Measurements from ENCODE around the gene TTC13. TPM values are rescaled to one million over a fixed set of nuclear protein-coding genes. Genes with fewer than 3 reads are reported as not detected.

Gene TTC13
- total and polyA plus RNA-seq, 8 donors = 15.2 to 29.4 (median 24.4) TPM

DNA sequence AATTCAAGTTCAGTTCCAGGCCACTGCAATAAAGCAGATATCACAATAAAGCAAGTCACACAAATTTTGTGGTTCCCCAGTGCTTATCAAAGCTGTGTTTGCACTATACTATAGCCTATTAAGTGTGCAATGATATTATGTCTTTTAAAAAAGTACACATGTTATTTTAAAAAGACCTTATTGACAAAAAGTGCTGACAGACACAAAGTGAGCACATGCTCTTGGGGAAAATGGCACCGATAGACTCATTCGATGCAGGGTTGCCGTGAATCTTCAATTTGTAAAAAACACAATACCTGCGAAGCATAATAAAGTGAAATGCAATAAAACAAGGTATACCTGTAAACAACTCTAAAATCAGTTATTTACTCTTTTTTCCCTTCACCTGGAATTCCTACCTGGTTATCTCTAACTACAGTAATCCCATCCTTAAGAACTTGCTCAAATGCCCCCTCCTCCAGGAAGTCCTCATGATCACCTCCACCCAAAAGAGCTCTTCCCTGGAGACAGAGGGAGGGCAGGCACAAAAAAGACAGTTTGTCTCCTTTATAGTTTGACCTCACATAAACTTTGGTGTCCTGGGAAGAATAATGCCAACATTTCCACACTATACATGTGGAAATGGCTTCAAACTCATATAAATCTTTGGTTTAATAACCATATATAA is 100.6 kb downstream of the TTC13 start:
- intact Hi-C loops (cut with DNase I) = no loop called here
- no peak overlapping the region for H3K4me3 ChIP-seq
- H3K27me3 ChIP-seq = peaks cover 0 to 40% of the 10 kb centered on the region in 2 donors
- DNase-seq (no peak), ATAC-seq (no peak)
- H3K27ac ChIP-seq = no peak overlapping the region
- no peaks in the 10 kb centered on the region for H3K36me3 ChIP-seq
- no peaks in the 10 kb centered on the region for H3K4me1 ChIP-seq
- no peaks in the 10 kb centered on the region for H3K9me3 ChIP-seq
- TF ChIP-seq, protein P1, sequence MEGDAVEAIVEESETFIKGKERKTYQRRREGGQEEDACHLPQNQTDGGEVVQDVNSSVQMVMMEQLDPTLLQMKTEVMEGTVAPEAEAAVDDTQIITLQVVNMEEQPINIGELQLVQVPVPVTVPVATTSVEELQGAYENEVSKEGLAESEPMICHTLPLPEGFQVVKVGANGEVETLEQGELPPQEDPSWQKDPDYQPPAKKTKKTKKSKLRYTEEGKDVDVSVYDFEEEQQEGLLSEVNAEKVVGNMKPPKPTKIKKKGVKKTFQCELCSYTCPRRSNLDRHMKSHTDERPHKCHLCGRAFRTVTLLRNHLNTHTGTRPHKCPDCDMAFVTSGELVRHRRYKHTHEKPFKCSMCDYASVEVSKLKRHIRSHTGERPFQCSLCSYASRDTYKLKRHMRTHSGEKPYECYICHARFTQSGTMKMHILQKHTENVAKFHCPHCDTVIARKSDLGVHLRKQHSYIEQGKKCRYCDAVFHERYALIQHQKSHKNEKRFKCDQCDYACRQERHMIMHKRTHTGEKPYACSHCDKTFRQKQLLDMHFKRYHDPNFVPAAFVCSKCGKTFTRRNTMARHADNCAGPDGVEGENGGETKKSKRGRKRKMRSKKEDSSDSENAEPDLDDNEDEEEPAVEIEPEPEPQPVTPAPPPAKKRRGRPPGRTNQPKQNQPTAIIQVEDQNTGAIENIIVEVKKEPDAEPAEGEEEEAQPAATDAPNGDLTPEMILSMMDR (IDR thresholded peaks at IDR 0.05) = no peak

DNA sequence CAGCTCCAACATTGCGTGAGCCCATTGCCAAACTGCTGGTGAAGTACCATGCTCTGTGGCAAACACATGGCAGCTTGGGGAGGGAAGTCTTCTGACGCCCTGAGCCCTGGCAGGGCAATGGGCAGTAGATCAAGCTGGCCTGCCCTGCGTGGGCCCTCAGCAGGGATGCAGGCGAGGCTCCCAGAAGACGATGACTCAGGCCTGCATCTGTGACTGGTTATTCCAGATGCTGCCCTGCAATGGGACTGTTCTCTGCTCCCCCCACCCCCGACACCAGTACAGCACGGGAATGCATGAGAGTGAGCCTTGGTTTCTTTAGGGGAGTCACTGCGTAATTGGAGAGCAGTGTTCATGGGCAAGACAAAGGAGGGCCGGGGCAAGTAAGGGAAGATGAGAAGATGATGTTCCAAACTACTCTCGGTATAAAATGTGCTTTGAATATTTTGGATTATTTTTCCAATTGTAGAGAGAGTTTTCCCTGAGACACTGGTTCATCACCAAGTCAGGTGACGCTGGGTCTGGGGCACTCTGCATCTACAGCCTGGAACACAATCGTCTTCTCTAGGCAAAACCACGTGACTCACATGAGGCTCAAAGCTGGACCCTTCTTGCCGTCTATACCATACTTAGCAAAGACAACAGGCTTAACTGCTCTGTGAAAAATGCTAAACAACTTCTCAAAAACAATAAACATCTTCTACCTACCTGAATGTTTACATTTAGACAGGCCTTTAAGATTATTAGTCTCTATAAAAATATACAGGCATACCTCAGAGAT is 101.3 kb downstream of the TTC13 start:
- H3K27ac ChIP-seq = no peak overlapping the region
- H3K4me3 ChIP-seq = no peak overlapping the region
- intact Hi-C loops (cut with DNase I) = no loop called here
- H3K4me1 ChIP-seq = no peaks in the 10 kb centered on the region
- H3K36me3 ChIP-seq = no peaks in the 10 kb centered on the region
- H3K9me3 ChIP-seq = no peaks in the 10 kb centered on the region
- DNase-seq (peak in 1 of 4 donors; percentile 45), ATAC-seq (peak; percentile 35)
- peaks cover 0 to 33% of the 10 kb centered on the region in 2 donors for H3K27me3 ChIP-seq
- TF ChIP-seq, protein P1 (IDR thresholded peaks at IDR 0.05) = no peak

DNA sequence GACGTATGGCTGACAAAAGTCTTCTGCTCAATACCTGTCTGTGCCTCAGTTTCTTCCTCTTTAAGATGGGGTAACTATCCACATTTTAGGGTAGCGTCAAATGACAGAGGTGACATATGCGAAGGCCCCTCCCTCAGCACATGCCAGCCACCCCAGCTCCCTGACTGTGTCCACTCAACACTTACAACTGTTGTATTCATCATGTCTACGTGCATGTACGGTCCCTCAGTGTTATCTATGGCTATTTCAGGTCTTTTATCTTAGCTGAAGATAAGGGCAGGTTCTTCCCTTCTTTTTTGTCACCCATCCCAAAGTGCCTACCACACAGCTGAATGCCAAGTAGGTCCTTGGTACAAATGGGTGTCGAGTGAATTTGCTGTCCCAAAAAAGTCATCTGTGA is 102.0 kb downstream of the TTC13 start:
- Histone ChIP-seq H3K4me3 (no peak overlapping the region), H3K9me3 (no peaks in the 10 kb centered on the region), H3K36me3 (no peaks in the 10 kb centered on the region), H3K4me1 (no peaks in the 10 kb centered on the region), H3K27ac (no peak overlapping the region), H3K27me3 (peaks cover 0 to 26% of the 10 kb centered on the region in 2 donors)
- TF ChIP-seq, protein P1 (IDR thresholded peaks at IDR 0.05) = no peak
- intact Hi-C loops (cut with DNase I) = no loop called here
- ATAC-seq = no peak
- no peak for DNase-seq

DNA sequence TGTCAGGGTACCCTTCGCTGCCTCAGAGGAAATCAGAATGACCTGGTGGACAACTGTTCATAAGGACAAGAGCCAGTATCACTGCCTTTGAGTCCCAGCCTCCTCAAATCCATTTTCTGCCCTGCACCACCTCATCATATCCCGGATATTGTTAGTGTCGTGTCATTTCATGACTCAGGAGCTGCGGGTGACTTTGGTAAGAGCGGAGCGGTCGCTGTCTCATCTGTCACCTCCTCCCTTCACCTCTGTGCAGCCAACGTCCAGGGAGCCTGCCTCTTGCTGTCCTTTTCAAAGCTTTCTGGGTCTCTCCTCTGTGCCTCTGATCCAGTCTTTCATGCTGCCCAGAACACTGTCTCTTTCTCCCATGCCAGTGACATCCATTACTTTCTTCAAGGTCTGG is 103.3 kb downstream of the TTC13 start:
- Histone ChIP-seq H3K36me3 (no peaks in the 10 kb centered on the region), H3K27me3 (peaks cover 0 to 20% of the 10 kb centered on the region in 2 donors), H3K4me1 (no peaks in the 10 kb centered on the region), H3K27ac (no peak overlapping the region), H3K9me3 (no peaks in the 10 kb centered on the region), H3K4me3 (no peak overlapping the region)
- no peak for ATAC-seq
- intact Hi-C loops (cut with DNase I) = no loop called here
- TF ChIP-seq, protein P1 (IDR thresholded peaks at IDR 0.05) = no peak
- no peak for DNase-seq

DNA sequence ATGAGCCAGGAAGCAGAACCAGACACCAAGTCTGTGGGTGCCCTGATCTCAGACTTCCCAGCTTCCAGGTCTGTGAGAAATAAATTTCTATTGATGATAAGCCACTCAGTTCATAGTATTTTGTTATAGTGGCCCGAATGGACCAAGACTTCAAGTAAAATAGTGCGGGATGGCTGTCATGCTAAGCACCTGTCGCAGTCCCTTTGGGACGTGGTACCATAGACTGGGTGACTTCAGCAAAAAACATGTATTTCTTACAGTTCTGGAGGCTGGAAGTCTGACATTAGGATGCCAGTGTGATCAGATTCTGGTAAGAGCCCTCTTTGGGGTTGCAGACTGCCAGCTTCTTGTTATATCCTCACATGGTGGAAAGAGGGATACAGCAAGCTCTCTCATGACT is 107.7 kb downstream of the TTC13 start:
- no peak overlapping the region for H3K4me3 ChIP-seq
- ATAC-seq (no peak), DNase-seq (no peak)
- peaks cover 0 to 38% of the 10 kb centered on the region in 2 donors for H3K27me3 ChIP-seq
- H3K27ac ChIP-seq = no peak overlapping the region
- intact Hi-C loops (cut with DNase I) = no loop called here
- H3K4me1 ChIP-seq = peaks cover 4 to 25% of the 10 kb centered on the region in 2 donors
- H3K36me3 ChIP-seq = no peaks in the 10 kb centered on the region
- TF ChIP-seq, protein P1 (IDR thresholded peaks at IDR 0.05) = no peak
- H3K9me3 ChIP-seq = no peaks in the 10 kb centered on the region
